RPMI8226 (cell line): Measurements from ENCODE around the gene PCSK2.

Experiments used
- DNase-seq: peaks from one replicate; pipeline ENCODE4 v3.0.0-alpha.2; 2015

The PCSK2 gene

GRCh38 chr20:17513939-17514338, 287.1 kb downstream of the PCSK2 start:
- no peak for DNase-seq

GRCh38 chr20:17515053-17515452, 288.2 kb downstream of the PCSK2 start:
- DNase-seq, result no peak

- DNase-seq, result no peak
Observed at GRCh38 chr20:17518339-17519052, 291.7 kb downstream of the PCSK2 start.

- DNase-seq, result no peak
Observed at GRCh38 chr20:17519606-17520285, 292.9 kb downstream of the PCSK2 start.

GRCh38 chr20:17520583-17520982, 293.7 kb downstream of the PCSK2 start:
- DNase-seq, result no peak

- DNase-seq, result no peak
Observed at GRCh38 chr20:17522528-17522927, 295.7 kb downstream of the PCSK2 start.

GRCh38 chr20:17523326-17523725, 296.5 kb downstream of the PCSK2 start:
- DNase-seq, result no peak

GRCh38 chr20:17524560-17524959, 297.7 kb downstream of the PCSK2 start:
- no peak for DNase-seq

GRCh38 chr20:17525132-17525531, 298.3 kb downstream of the PCSK2 start:
- no peak for DNase-seq

GRCh38 chr20:17525650-17526049, 298.8 kb downstream of the PCSK2 start:
- peak; percentile 55 for DNase-seq

GRCh38 chr20:17529586-17529985, 302.7 kb downstream of the PCSK2 start:
- no peak for DNase-seq

- no peak for DNase-seq
Observed at GRCh38 chr20:17530153-17530552, 303.3 kb downstream of the PCSK2 start.

- DNase-seq, result peak; percentile 74
Observed at GRCh38 chr20:17530716-17531664, 304.1 kb downstream of the PCSK2 start, which contains the start of gene BFSP1. Gene BFSP1 (minus strand): TSS chr20:17531379. CDS start chr20:17531329, 50 bp downstream.

GRCh38 chr20:17531665-17532025, 304.8 kb downstream of the PCSK2 start:
- no peak for DNase-seq

- peak; percentile 34 for DNase-seq
Observed at GRCh38 chr20:17533396-17533795, 306.6 kb downstream of the PCSK2 start.

GRCh38 chr20:17534077-17534476, 307.2 kb downstream of the PCSK2 start:
- no peak for DNase-seq
